ENCODE data around the gene IDH1.
"Not testable (repeated sequence)": the region's sequence is repeated elsewhere in the genome, so short reads cannot be mapped to it uniquely, and the experiment has no call there.

The IDH1 gene

GRCh38 chr2:208221873-208222272 lies 33.0 kb downstream of the IDH1 start:
- DNase-seq: not testable (repeated sequence)

GRCh38 chr2:208210688-208211451 lies 44.0 kb downstream of the IDH1 start:
- DNase-seq: no peak

GRCh38 chr2:208208335-208209085 lies 46.4 kb downstream of the IDH1 start:
- DNase-seq: no peak

- DNase-seq: no peak
Observed at GRCh38 chr2:208207769-208208168, 47.1 kb downstream of the IDH1 start.

GRCh38 chr2:208204166-208204565 lies 50.7 kb downstream of the IDH1 start:
- no peak for DNase-seq

- DNase-seq: no peak
Observed at GRCh38 chr2:208195531-208195930, 59.3 kb downstream of the IDH1 start.

GRCh38 chr2:208192611-208193236 lies 62.1 kb downstream of the IDH1 start:
- DNase-seq: no peak

- DNase-seq: no peak
Observed at GRCh38 chr2:208189810-208190503, 64.9 kb downstream of the IDH1 start, which contains the start of gene C2orf80. TSS of gene C2orf80 (minus strand) at chr2:208190030. CDS start at chr2:208186986, 3,044 bp downstream.

- no peak for DNase-seq
Observed at GRCh38 chr2:208189069-208189809, 65.6 kb downstream of the IDH1 start.

GRCh38 chr2:208186893-208187292 lies 68.0 kb downstream of the IDH1 start:
- no peak for DNase-seq

GRCh38 chr2:208186465-208186864 lies 68.4 kb downstream of the IDH1 start:
- no peak for DNase-seq
